Natural killer cell (primary cell): Measurements from ENCODE around the gene PKIG. TPM values are rescaled to one million over a fixed set of nuclear protein-coding genes. Genes with fewer than 3 reads are reported as not detected.

ENCODE experiments used
- ATAC-seq, 3 donors: fragments of 150-1000 bp in 2 of 3; fragments of 200-7000 bp in 1 of 3; cut with Tn5 transposase; 1 replicate in 1 of 3; 2 replicates in 2 of 3; pipeline ENCODE4 v1.10.0; 2021; ENCODE audit warnings: mild to moderate bottlenecking in 2 of 3, moderate library complexity in 2 of 3
- DNase-seq, 2 donors: peaks; one replicate each; pipeline versions ENCODE4 v3.0.0 to v3.0.0-alpha.2; 2013 to 2021; ENCODE audit warnings: mixed read lengths in 1 of 2
- H3K27ac ChIP-seq: one replicate; pipeline ENCODE4 v1.5.1; 2013; ENCODE audit warnings: mild to moderate bottlenecking, low read length
- H3K27me3 ChIP-seq: one replicate; pipeline ENCODE4 v1.6.1; 2013; ENCODE audit warnings: low read length; ENCODE audit not compliant: control insufficient read depth, insufficient read depth
- H3K36me3 ChIP-seq: one replicate; pipeline ENCODE4 v1.6.1; 2013; ENCODE audit warnings: low read length; ENCODE audit not compliant: control insufficient read depth, insufficient read depth
- H3K4me1 ChIP-seq: one replicate; pipeline ENCODE4 v1.6.1; 2013; ENCODE audit warnings: low read length; ENCODE audit not compliant: control insufficient read depth, insufficient read depth
- H3K4me3 ChIP-seq: one replicate; pipeline ENCODE4 v1.5.1; 2013; ENCODE audit warnings: low read length
- H3K9me3 ChIP-seq: one replicate; pipeline ENCODE4 v1.6.1; 2013; ENCODE audit warnings: low read length; ENCODE audit not compliant: control insufficient read depth, insufficient read depth
- H3K27ac Mint-ChIP-seq, 2 donors: one replicate each; pipeline ENCODE4 v1.8.0; 2022; ENCODE audit warnings: mild to moderate bottlenecking in 2 of 2, mixed read lengths in 2 of 2, moderate library complexity in 1 of 2
- H3K27me3 Mint-ChIP-seq, 2 donors: one replicate each; pipeline ENCODE4 v1.8.0; 2022; ENCODE audit warnings: low read depth in 2 of 2, mixed read lengths in 2 of 2
- H3K36me3 Mint-ChIP-seq: one replicate; pipeline ENCODE4 v1.8.0; 2022; ENCODE audit warnings: mixed read lengths
- H3K4me1 Mint-ChIP-seq, 2 donors: one replicate each; pipeline ENCODE4 v1.8.0; 2022; ENCODE audit warnings: mixed read lengths in 2 of 2
- H3K4me3 Mint-ChIP-seq: one replicate; pipeline ENCODE4 v1.8.0; 2022; ENCODE audit warnings: mild to moderate bottlenecking, moderate library complexity, mixed read lengths
- H3K9me3 Mint-ChIP-seq, 2 donors: one replicate each; pipeline ENCODE4 v1.8.0; 2022; ENCODE audit warnings: mixed read lengths in 2 of 2
- CTCF ChIP-seq: fragments of 200-600 bp; IDR thresholded peaks from one replicate; pipeline ENCODE4 v1.8.0; 2022; ENCODE audit warnings: antibody characterized with exemption
- WGBS: methylation state at CpG from one replicate; pipeline ENCODE4 v1.1.7; 2013; ENCODE audit warnings: missing lambda C conversion rate; ENCODE audit not compliant: insufficient coverage; 5-methylcytosine and 5-hydroxymethylcytosine counted together
- intact Hi-C: fragments of 100-400 bp; cut with micrococcal nuclease; formaldehyde crosslinking; loops from one replicate; pipeline ENCODE4 v1.14.2; 2022
- total RNA-seq, 4 donors: library from RNA; stranded (reverse); fragments of 120-200 nt in 1 of 4; gene quantifications; one replicate each; pipeline versions ENCODE4 v1.2.3 to v1.2.4, GENCODE V29; 2013 to 2022

The PKIG gene
- total RNA-seq, 3 donors from 2014 or later (not counting 1 experiment from before 2014, with no cell fraction given): 0.82 to 1.5 (median 1.5) TPM

GRCh38 chr20:44614525-44614924 lies 32.1 kb downstream of the PKIG start:
- H3K27ac ChIP-seq: peak overlapping the region; percentile 19
- DNase-seq: no peak
- WGBS: 94% methylated on average over 14 of the region's 14 CpGs

GRCh38 chr20:44615169-44615791 lies 32.9 kb downstream of the PKIG start:
- H3K9me3 ChIP-seq: no peaks in the 10 kb centered on the region
- no peaks in the 10 kb centered on the region for H3K27me3 Mint-ChIP-seq
- intact Hi-C loops: no loop called here
- H3K4me1 ChIP-seq: peaks cover 48% of the 10 kb centered on the region
- peak in 1 of 2 donors; percentile 53 for DNase-seq
- peaks cover 42 to 61% of the 10 kb centered on the region in 2 donors for H3K4me1 Mint-ChIP-seq
- H3K9me3 Mint-ChIP-seq: no peaks in the 10 kb centered on the region
- H3K4me3 ChIP-seq: no peak overlapping the region
- H3K27ac ChIP-seq: peak overlapping the region; percentile 59
- peaks cover 3% of the 10 kb centered on the region for H3K36me3 Mint-ChIP-seq
- H3K36me3 ChIP-seq: peaks cover 36% of the 10 kb centered on the region
- peak overlapping the region; percentile 89 to 98 for H3K27ac Mint-ChIP-seq
- H3K4me3 Mint-ChIP-seq: peak overlapping the region; percentile 4
- TF ChIP-seq CTCF: no peak
- WGBS: 41% methylated on average over 10 of the region's 10 CpGs
- peak in 2 of 3 donors; percentile 16 to 21 for ATAC-seq
- H3K27me3 ChIP-seq: no peaks in the 10 kb centered on the region

More at GRCh38 chr20:44614525-44614924, 32.1 kb downstream of the PKIG start:
- Histone ChIP-seq H3K4me3 (no peak overlapping the region), H3K9me3 (no peaks in the 10 kb centered on the region), H3K27me3 (no peaks in the 10 kb centered on the region), H3K4me1 (peaks cover 55% of the 10 kb centered on the region), H3K36me3 (peaks cover 29% of the 10 kb centered on the region)
- intact Hi-C loops: loop anchor here (5.0 kb wide), 1 partner anchor 397 kb away; no protein-coding TSS in a partner anchor
- H3K4me3 Mint-ChIP-seq: no peak overlapping the region
- H3K27me3 Mint-ChIP-seq: no peaks in the 10 kb centered on the region
- no peaks in the 10 kb centered on the region for H3K36me3 Mint-ChIP-seq
- peaks cover 49 to 67% of the 10 kb centered on the region in 2 donors for H3K4me1 Mint-ChIP-seq
- no peaks in the 10 kb centered on the region for H3K9me3 Mint-ChIP-seq
- H3K27ac Mint-ChIP-seq: peak overlapping the region; percentile 89 to 98
- ATAC-seq: no peak
- no peak for TF ChIP-seq CTCF

DNA sequence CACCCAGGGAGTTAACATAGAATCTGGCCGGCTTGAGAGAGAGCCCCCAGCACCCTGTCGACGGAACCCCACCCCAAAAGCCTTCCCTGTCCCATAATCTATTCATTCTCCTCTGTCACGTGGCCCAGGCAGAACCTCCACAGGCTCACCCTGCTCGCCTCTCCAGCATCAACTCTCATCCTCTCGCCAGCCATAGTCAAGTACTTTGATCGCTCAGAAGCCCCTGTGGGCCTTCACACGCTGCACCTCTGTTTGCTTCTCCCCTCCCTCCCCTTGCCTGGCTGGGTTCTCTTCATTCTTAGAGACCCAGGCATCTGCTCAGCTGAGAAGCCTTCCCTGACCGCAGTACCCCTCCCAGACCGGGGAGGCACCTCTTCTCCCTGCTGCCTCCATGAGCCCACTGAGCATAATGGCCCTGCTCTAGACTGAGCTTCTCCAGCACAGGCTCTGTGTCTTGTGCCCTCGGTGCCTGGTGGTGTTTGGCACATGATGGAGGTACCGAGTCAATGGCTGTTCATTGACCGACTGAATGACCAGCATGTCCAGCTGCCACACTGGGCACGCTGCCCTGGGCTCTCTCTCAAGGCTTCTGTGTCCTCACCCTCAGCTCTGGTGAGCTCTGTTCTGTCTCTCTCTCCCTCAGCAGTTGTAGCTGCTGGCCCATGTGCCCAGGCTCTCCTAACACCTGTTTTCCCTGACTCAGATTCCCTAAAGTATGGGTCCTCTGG lies 33.7 kb downstream of the PKIG start:
- no peak for ATAC-seq
- no peaks in the 10 kb centered on the region for H3K9me3 Mint-ChIP-seq
- H3K27me3 ChIP-seq: no peaks in the 10 kb centered on the region
- no peak for TF ChIP-seq CTCF
- 96% methylated on average over 14 of the region's 14 CpGs for WGBS
- H3K4me1 Mint-ChIP-seq: peaks cover 37 to 56% of the 10 kb centered on the region in 2 donors
- H3K27me3 Mint-ChIP-seq: no peaks in the 10 kb centered on the region
- H3K9me3 ChIP-seq: no peaks in the 10 kb centered on the region
- peak overlapping the region; percentile 89 to 98 for H3K27ac Mint-ChIP-seq
- H3K4me3 Mint-ChIP-seq: peak overlapping the region; percentile 49
- peaks cover 7% of the 10 kb centered on the region for H3K36me3 Mint-ChIP-seq
- no peak overlapping the region for H3K27ac ChIP-seq
- intact Hi-C loops: no loop called here
- H3K4me1 ChIP-seq: peaks cover 42% of the 10 kb centered on the region
- no peak overlapping the region for H3K4me3 ChIP-seq
- peaks cover 44% of the 10 kb centered on the region for H3K36me3 ChIP-seq
- peak in 1 of 2 donors; percentile 20 for DNase-seq
